Right cardiac atrium (tissue), 5 donors: ENCODE measurements around the gene TMEM54. TPM values are rescaled to one million over a fixed set of nuclear protein-coding genes. Genes with fewer than 3 reads are reported as not detected.

Experiments
- ATAC-seq, 2 donors: fragments of 200-7000 bp; cut with Tn5 transposase; one replicate each; pipeline versions ENCODE4 v1.8.0 to v1.9.1; 2020; ENCODE audit warnings: moderate library complexity in 2 of 2, mild to moderate bottlenecking in 1 of 2
- DNase-seq, 3 donors: peaks; one replicate each; pipeline ENCODE4 v3.0.0-alpha.2; 2020
- H3K27ac ChIP-seq: one replicate; pipeline ENCODE4 v1.5.1; 2013; ENCODE audit warnings: mild to moderate bottlenecking, low read length, control low read depth, moderate library complexity
- H3K27me3 ChIP-seq: one replicate; pipeline ENCODE4 v1.6.1; 2013; ENCODE audit not compliant: control insufficient read depth, insufficient read depth
- H3K4me1 ChIP-seq: one replicate; pipeline ENCODE4 v1.6.1; 2013; ENCODE audit warnings: low read length; ENCODE audit not compliant: control insufficient read depth, insufficient read depth
- H3K4me3 ChIP-seq: one replicate; pipeline ENCODE4 v1.5.1; 2013; ENCODE audit warnings: low read length, control low read depth
- H3K9me3 ChIP-seq: one replicate; pipeline ENCODE4 v1.6.1; 2013; ENCODE audit warnings: low read length; ENCODE audit not compliant: control insufficient read depth
- WGBS: extraction: QIAGEN DNeasy Blood & Tissue Kit; methylation state at CpG from one replicate; pipeline ENCODE4 v1.1.7; 2013; 5-methylcytosine and 5-hydroxymethylcytosine counted together
- intact Hi-C, 4 donors: fragments of 100-400 bp; cut with DNase I; formaldehyde crosslinking; loops; one replicate each; pipeline versions ENCODE4 v1.11.0 to v1.14.0; 2022 to 2023
- polyA plus RNA-seq: library from polyadenylated mRNA; stranded (reverse); fragments of 200-250 nt; gene quantifications from one replicate; pipeline ENCODE4 v1.2.3, GENCODE V29; 2013
- total RNA-seq, 4 donors: library from RNA; stranded (reverse); fragmentation: NEBNext Ultra II Directional; extraction: Animal tissue kit (Norgen Biotek cat#: 25700); gene quantifications; one replicate each; pipeline ENCODE4 v1.2.1, GENCODE V29; 2021
- donor health status: healthy with polysubstance abuse.
- donor health status: DM: no; HTN: yes; CAD: no.
- donor health status: DM: no; HTN: no; CAD: no.
- donor health status: DM: no; HTN: yes; CAD: no; lungs with severe emphysema.
- donor health status: DM: yes; HTN: yes; CAD: no.

TMEM54 gene
- total and polyA plus RNA-seq, 5 donors = 7.8 to 11.6 (median 9.1) TPM

DNA sequence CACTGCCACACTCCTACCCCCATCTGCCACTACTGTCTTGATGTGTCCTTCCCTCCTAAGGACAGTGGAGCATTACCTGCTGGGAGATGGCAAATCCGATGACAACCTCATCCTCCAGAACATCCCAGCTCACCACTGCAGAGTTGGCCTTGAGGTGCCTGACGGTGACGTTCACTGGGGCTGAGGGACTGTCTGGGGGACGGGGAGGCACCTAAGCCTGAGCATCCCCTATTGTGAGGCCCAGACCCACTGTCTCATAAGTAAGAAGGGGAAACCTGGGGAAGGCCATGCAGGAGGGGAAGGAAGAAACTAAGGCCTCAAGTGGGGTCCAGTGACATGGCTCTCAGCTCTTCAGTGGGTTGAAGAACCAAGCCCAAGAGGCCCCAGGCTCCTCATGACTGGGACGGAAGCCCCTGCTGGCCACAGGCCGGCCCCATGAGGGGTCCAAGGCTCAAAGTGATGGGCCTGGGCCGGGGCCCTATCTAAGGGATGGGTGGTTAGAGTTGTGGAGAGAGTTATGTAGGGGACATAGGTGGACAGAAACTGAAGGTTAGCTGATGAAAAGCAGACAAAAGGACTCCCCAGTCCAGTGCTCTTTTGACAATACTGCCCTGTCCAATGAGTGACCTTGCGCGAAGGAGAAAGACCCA lies 32.3 kb downstream of the TMEM54 start:
- Histone ChIP-seq H3K4me1 (no peaks in the 10 kb centered on the region), H3K27ac (no peak overlapping the region), H3K9me3 (no peaks in the 10 kb centered on the region), H3K4me3 (no peak overlapping the region), H3K27me3 (no peaks in the 10 kb centered on the region)
- no peak for DNase-seq
- WGBS = 92% methylated on average over 9 of the region's 9 CpGs
- intact Hi-C loops = loop anchor here in 1 of 4 donors (5.0 kb wide), 1 partner anchor 52 kb away; the partner anchor contains the start of genes S100PBP and YARS1
- ATAC-seq = no peak

DNA sequence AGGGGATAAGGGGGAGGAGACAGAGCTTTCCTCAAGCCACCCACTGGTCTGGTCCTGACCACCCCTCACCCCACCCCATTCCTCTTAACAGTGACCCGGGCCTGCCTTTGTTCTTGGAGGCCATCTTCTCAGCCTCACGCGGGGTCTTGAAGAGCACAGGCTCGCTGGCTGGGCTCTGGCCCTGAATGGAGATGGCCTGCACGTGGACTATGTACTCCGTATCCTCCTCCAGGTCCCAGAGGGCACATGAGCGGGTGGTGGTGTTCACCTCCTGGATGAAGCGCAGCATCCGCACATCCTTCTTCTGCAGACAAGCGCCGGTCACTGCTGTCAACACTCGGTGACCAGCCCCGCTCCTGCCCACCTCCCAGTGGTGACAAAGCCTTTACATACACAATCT lies 33.1 kb downstream of the TMEM54 start:
- H3K4me3 ChIP-seq = no peak overlapping the region
- WGBS = 87% methylated on average over 13 of the region's 13 CpGs
- DNase-seq (peak in 1 of 3 donors; percentile 29), ATAC-seq (no peak)
- no peak overlapping the region for H3K27ac ChIP-seq
- no peaks in the 10 kb centered on the region for H3K4me1 ChIP-seq
- H3K27me3 ChIP-seq = no peaks in the 10 kb centered on the region
- no peaks in the 10 kb centered on the region for H3K9me3 ChIP-seq
- intact Hi-C loops = loop anchor here in 1 of 4 donors (5.0 kb wide), 1 partner anchor 51 kb away; the partner anchor contains the start of genes S100PBP and YARS1

DNA sequence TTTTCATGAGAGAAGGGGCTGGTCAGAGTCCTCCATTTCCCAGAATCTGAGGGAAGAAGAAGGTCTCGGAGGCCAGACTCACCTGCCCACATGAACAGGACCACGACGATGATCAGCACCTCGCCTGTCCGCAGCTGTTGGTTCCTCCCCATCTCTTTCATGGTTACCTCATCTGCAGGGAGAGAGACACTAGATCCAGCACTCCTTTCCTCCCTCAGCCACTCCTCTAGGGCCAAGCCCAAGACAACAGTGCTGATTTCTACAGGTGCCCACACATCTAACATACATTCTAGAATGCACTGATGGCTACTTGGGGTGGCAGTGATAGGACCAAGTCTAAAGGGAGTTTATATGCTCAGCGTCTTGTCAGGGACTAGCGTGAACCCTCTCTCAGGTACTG lies 33.5 kb downstream of the TMEM54 start:
- DNase-seq (no peak), ATAC-seq (no peak)
- intact Hi-C loops = loop anchor here in 1 of 4 donors (5.0 kb wide), 1 partner anchor 50 kb away; the partner anchor contains the start of genes S100PBP and YARS1
- Histone ChIP-seq H3K9me3 (no peaks in the 10 kb centered on the region), H3K4me3 (no peak overlapping the region), H3K27me3 (no peaks in the 10 kb centered on the region), H3K27ac (no peak overlapping the region), H3K4me1 (no peaks in the 10 kb centered on the region)
- WGBS = 93% methylated on average over 7 of the region's 7 CpGs

DNA sequence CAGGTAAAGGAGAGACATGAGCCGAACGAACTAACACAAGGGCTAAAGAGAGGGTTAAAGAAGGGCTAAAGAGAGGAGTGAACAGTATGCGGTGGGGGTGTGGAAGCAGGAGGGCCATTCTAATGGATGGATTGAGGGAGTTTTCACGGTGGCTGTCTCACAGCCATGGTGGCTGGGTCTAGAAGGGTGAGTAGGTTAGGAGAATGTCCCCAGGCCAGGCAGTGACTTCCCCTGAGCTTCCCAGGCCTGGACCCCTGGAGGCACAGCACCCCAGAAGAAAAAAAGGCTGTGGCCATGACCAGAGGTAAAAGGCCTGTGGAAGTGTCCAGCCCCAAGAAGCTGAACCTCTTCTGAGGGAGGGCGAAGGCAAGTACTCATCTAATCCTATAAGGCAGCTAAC lies 34.0 kb downstream of the TMEM54 start:
- intact Hi-C loops = loop anchor here in 1 of 4 donors (5.0 kb wide), 1 partner anchor 50 kb away; the partner anchor contains the start of genes S100PBP and YARS1
- H3K4me3 ChIP-seq = no peak overlapping the region
- no peak overlapping the region for H3K27ac ChIP-seq
- no peak for ATAC-seq
- no peak for DNase-seq
- no peaks in the 10 kb centered on the region for H3K9me3 ChIP-seq
- H3K4me1 ChIP-seq = no peaks in the 10 kb centered on the region
- H3K27me3 ChIP-seq = no peaks in the 10 kb centered on the region
- 92% methylated on average over 5 of the region's 5 CpGs for WGBS

DNA sequence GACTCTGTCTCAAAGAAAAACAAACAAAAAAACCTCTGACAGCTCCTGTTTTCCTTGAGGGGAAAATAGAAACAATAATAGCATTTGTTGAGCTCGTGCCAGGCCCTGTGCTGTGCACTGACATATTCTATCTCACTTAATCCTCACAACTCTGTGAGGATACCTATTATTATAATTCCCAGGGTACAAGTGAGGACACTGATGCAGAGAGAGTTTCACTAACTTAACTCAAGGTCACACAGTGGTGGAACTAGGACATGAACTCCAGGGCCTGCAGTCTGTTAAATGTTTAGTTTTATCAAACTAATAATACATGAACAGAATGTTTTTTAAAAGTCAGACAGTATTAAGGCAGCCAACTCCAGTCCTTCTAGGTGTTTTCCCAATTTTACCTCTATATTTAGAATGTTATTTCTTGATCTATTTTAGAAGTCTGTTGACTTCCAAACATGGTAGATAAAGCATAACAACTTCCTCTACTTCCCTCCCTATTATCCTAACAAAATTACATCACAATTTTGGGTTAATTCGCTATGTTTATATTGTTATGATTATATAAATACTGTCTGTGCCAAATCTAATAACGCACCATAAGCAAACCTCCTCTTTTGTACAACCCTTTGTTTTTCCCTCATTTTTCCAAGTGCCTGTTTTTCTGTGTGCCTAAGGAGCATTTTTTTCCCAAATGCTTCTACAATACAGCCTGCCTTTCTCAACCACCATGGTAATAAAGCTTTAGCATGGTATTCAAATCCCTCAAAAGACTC lies 35.4 kb downstream of the TMEM54 start:
- intact Hi-C loops = loop anchor here in 1 of 4 donors (5.0 kb wide), 1 partner anchor 49 kb away; the partner anchor contains the start of genes S100PBP and YARS1
- H3K27ac ChIP-seq = no peak overlapping the region
- no peak for ATAC-seq
- DNase-seq = no peak
- H3K4me3 ChIP-seq = no peak overlapping the region
- no peaks in the 10 kb centered on the region for H3K9me3 ChIP-seq
- H3K27me3 ChIP-seq = no peaks in the 10 kb centered on the region
- WGBS = 55% methylated on average over 3 of the region's 3 CpGs
- H3K4me1 ChIP-seq = no peaks in the 10 kb centered on the region

DNA sequence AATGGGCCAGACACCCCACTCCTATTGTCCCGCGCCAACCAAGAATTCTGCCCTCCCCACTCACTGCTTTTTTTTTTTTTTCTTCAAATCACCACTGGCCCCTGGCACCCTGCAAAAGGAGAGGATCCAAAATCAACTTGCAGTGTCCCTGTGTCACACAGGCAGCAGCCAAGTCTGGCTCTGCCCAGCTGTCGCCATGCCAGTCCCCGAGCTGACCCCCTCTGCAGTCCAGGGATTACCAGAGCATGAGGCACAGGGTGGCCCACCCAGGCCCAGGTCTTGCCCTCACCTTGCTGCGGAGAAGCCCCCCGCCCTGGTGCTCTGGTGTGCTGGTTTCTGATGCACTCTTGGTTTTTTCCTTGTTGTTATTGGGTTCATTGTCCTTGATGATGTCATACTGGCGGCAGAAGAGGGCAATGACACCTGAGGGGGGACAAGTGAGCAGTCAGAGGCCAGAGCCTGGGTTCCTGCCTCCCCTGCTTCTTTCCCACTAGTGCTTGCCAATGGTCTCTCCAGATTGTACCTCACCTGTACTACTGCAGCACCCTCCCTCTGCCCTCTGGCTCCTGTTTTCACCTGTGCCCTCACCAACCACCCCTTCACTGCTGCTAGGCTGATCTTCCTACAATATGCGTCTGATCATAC lies 36.7 kb downstream of the TMEM54 start:
- ATAC-seq = peak; percentile 40 to 66
- WGBS = 81% methylated on average over 8 of the region's 8 CpGs
- intact Hi-C loops = loop anchor here in 1 of 4 donors (5.0 kb wide), 1 partner anchor 47 kb away; the partner anchor contains the start of genes S100PBP and YARS1
- Histone ChIP-seq H3K27ac (peak overlapping the region; percentile 74), H3K4me1 (no peaks in the 10 kb centered on the region), H3K4me3 (no peak overlapping the region), H3K27me3 (no peaks in the 10 kb centered on the region), H3K9me3 (no peaks in the 10 kb centered on the region)
- peak in 2 of 3 donors; percentile 54 to 68 for DNase-seq

DNA sequence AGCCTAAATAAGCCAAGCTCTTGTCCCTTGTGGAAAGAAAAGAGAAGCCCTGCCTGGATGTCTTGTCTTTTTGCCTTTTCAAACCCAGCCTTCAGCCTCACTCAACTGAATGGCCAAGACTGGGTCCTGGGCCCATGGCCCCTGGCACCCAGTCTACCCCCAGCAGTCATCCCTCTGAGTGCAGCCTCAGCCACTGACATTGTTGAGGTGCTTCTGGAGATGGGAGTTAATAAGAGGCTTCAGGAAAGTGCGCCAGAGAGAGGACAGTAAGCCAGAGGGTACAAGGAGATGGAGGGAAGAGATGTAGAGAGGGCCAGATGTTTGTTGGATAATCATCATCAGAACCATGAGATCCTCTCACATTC lies 37.3 kb downstream of the TMEM54 start:
- ATAC-seq (no peak), DNase-seq (no peak)
- no peaks in the 10 kb centered on the region for H3K9me3 ChIP-seq
- intact Hi-C loops = no loop called here
- no peaks in the 10 kb centered on the region for H3K4me1 ChIP-seq
- H3K4me3 ChIP-seq = no peak overlapping the region
- H3K27ac ChIP-seq = no peak overlapping the region
- no peaks in the 10 kb centered on the region for H3K27me3 ChIP-seq
- 93% methylated on average over 1 of the region's 1 CpG for WGBS

DNA sequence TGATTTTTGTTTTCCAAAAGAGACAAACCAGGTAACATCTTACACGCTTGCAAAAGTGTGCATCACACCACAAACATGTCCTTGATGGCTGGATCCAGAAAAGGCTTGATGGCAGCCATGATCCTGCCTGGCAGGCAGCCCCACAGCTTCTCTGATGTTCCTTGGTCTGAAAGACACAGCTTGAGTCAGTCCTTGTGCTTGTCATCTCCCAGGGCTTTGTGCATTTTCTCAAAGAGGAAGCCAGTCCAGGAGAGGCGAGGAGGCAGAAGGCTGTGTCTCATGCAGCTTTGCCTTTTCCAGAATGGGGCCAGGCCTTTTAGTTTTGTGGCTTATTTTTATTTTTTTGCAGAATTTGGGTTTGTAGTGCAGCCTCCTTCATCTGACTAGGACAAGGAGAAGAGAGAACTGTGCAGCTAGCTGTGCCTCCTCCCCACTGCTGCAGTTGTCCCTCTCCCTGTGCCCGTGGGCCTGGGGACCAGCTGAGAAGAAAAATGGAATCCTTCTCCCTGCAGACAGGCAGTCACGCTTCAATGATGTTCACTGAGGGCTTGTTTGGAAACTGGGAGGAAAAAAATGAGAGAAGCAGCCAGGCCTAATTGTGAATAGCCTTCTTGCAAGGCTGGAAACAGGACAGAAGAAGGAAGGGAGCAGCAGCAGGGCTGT lies 37.8 kb downstream of the TMEM54 start:
- Histone ChIP-seq H3K4me1 (no peaks in the 10 kb centered on the region), H3K27ac (no peak overlapping the region), H3K9me3 (no peaks in the 10 kb centered on the region), H3K4me3 (no peak overlapping the region), H3K27me3 (no peaks in the 10 kb centered on the region)
- intact Hi-C loops = no loop called here
- WGBS = 92% methylated on average over 4 of the region's 4 CpGs
- DNase-seq (no peak), ATAC-seq (no peak)

DNA sequence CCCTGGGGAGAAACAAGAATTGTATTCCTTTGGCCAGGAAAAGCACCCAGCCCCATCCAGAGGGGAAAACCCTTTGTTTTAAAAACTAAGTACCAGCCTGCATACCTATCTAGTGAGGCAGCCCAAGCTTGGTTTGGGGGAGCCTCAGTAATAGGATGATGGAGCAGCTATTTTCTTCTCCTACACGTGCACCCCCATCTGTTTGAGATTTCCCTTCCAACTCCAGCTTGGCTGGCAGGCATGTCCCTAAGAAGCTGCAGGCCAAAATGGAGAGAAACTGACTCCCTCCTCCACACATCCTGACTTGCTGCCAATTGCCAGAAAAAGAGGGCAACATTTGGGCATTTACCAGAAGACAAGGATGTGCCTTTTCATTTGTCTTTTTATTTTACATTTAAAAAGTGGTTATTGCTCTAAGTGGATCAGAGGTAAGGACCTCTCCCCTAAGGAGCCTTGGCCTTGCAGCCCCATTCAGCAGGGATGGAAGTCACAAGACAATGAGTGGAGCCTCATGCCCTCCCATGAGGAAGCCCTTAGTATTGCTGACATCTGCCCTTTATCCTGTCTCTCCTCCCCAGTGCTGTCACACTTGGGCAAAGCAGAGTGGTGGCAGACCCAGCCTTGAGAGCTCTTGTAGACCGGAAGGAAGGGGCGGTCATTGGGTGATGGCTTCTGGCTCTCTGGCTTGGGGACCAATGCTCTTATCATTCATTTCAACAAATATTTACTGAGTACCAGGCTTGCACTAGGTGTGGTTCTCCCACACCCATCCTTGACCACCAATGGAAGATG lies 39.1 kb downstream of the TMEM54 start:
- ATAC-seq = no peak
- no peak overlapping the region for H3K4me3 ChIP-seq
- H3K4me1 ChIP-seq = no peaks in the 10 kb centered on the region
- H3K27me3 ChIP-seq = no peaks in the 10 kb centered on the region
- no peak overlapping the region for H3K27ac ChIP-seq
- DNase-seq = no peak
- intact Hi-C loops = no loop called here
- H3K9me3 ChIP-seq = no peaks in the 10 kb centered on the region
- WGBS = 64% methylated on average over 3 of the region's 3 CpGs

DNA sequence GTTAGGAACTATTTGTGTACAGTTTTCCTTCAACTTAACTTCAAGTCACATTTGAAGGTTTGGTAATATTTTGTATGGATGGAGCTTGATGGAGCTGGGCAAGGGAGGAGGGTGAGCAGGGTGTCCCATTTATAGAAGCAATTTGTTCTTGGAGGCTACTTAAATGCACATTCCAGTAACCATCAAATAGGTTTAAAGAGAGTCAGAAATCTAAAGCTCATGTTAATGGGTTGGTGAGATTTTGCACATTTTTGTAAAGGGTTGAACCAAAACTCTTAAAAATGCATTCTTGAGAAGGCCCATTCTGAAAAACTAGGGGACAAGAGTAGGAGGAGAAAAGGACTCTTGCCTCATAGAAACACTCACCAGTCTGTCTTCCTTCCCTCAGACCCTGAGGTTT lies 40.6 kb downstream of the TMEM54 start:
- Histone ChIP-seq H3K9me3 (no peaks in the 10 kb centered on the region), H3K4me3 (no peak overlapping the region), H3K4me1 (no peaks in the 10 kb centered on the region), H3K27me3 (no peaks in the 10 kb centered on the region), H3K27ac (no peak overlapping the region)
- intact Hi-C loops = no loop called here
- ATAC-seq (no peak), DNase-seq (no peak)
